ENCODE data around the gene CD34.
A peak's percentile ranks its signal among the peaks of the same experiment; 100 is the strongest.
"Not testable (repeated sequence)": the region's sequence is repeated elsewhere in the genome, so short reads cannot be mapped to it uniquely, and the experiment has no call there.

Gene CD34

DNA sequence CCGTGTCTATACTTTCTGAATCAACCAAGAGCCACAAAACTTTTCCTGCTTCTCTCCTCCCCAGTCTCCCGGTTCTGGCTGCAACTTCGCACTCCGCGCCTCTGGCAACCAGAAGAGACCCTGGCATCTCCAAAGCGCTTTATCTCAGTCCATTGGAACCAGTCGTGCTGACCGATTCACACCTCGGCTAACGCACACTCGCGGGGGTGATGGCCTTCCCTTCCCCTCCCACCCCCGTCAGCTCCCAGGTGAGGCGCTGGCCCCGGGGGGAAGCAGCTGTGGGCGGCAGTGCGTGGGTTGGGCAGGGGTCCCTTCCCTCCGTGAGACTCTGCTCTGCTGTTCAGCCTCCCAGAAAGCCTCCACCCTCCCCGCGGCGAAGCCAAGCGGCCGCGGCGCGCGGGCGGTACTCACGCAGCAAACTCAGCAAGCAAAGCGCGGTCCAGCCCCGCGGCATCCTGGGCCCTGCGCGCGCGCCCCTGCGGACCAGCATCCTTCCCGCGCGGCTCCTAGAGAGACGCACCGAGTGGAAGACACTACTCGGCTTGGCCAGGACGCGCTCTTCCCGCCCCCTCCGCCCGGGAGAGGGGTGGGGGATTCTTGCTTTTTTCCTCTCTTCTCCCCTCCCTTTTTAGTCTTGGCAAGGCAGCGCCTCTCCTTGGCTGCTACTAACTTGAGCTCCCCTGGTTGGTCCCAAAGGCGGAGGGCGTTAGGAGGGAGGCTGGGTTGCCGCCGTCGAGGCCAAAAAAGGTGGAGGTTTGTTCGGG lies at the start of gene CD34:
CD34 (minus strand) TSS at position 535 of the 764 bp plus-strand sequence; CDS start at position 490, 45 bp downstream.
- peak in 1 of 2 experiments; percentile 6 for DNase-seq (ENCODE audit: low read depth in 2 of 2)

DNA sequence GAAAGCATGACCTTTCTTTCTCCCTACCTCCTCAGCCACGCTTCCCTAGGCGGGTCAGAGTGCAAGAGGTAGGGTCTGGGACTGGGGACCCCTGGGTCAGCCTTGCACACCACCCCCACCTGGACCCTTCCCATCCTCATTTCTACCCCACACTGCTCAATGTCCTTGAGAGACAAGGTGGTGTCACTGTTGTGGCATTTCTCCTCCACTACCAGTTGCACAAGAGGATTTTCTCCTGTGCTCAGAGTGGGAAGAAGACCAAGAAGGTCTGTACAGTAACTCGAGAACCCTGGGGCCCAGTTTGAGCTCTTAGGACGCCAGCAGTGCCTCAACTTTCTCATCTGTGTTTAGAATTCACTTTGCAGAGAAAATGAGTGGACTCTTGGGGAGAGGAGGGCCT lies 49.4 kb upstream of the CD34 start:
- DNase-seq (ENCODE audit: low read depth in 2 of 2): no peak

DNA sequence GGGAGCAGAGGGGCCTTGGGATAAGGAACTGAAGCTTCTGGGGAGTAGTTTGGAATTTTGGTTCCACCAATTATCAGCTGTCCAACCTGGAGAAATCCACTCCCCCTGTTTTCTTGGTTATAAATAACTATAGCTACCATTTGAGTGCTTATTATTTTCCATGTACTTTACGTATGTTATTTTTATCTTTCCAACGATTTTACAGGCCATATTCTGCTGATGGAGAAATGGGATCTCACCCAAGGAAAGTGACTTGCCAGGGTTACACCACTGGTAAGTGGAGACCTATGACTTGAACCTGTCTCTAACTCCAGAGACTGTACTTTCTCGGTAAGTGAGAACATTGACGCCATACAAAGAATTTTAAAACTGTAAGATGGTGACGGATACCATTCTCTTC lies 49.0 kb upstream of the CD34 start:
- no peak for DNase-seq (ENCODE audit: low read depth in 2 of 2)

DNA sequence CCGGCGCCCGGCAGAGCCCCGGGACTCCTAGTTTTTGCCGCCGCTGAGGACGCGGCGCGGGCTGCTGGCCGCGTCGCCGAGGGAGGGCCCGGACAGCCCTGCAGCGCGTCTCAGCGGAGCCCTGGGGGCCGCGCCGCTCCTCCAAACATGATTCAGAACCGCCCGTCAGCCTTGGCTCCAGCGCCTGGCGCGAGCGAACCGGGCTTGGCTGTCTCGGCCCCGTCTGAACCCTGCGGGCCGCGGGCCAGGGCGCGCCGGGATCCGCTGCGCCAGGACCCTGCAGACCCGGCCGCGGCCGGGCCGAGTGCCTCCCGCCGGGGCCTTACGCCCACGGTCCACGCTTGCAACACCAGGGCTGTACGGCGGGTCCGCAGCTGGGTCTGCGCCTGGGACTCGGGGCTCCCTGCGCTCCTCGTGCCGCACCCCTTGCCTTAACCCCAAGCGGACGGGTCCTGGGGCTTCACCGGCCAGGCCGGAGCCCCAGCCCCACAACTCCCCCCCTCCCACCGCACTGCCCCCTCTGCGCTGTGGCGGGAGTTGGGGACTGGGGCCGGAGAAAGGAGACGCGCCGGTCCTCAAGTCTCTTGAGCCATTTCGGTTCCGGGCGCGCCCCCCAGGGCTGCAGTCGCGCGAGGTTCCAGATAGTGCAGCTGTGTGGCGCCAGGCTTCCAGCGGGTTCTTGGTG lies 48.4 kb upstream of the CD34 start:
- peak in 1 of 2 experiments; percentile 12 for DNase-seq (ENCODE audit: low read depth in 2 of 2)

DNA sequence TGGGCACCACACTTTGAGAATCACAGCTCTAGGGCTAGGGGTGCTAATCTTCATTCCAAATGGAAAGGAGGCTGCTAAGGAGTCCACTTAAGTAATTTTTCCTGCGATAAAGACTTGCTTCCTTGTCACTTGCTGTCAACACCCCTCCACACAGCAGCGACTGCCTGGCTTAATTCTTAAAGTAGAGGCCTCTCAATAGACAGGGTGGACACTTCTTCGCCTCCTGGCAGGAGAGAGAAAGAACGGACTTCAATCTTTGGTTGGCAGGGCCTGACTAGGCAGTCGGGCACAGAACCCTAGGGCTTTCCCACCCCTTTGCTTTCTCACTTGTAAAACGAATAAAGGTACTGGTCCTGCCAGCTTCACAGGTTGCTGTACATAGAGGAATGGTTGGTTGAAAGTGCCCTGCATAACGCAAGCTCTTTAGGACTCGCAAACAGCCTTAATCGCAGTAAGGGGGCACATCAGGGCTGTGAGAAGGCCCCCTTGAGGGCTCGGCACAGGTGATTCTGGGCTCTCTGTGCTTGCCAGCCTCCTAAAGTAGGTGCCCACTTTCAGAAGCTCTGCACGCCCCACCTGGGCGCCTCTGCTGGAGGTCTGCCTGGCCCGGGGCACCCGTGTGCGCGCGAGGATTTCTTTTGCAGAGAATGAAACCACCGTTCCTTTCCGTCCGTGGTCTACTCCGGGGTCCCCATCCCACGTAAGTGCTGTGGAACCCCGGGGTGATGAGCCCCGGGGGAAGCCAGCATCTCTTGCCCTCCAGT lies 47.6 kb upstream of the CD34 start:
- DNase-seq (ENCODE audit: low read depth in 2 of 2): no peak

DNA sequence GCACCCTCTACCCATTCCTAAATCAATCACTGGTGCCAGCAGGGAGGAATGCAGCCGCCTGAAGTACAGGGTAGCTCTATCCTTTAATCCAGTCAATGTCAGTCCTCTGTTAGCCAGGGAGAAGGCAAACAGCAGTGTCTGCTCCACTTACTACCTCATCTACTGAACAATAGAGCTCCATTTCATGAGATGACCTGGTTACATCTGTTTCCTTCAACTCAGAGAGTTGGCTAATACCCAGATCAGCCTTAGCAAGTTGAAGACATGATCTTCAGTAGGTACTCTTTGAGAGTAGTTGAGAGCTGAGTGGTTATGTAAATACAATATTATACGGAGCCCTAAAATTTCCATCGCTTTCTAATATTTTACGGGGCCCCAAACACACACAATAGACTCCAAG lies 46.1 kb upstream of the CD34 start:
- no peak for DNase-seq (ENCODE audit: low read depth in 2 of 2)

DNA sequence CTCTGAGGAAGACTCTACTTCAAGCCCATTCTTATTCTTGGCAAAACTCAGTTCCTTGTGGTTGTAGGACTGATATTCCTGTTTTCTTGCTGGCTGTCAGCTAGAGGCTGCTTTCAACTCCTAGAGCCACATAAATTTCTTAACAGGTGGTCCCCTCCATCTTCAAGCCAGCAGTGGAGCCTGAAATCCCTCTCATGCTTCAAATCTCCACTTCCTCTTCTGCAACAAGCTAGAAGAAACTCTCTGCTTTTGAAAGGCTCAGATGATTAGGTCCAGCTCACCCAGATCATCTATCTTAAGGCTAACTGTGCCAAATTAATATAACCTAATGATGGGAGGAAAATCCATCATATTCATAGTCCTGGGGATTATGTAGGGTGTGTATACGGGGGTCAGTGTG lies 43.2 kb upstream of the CD34 start:
- DNase-seq (ENCODE audit: low read depth in 2 of 2): no peak

DNA sequence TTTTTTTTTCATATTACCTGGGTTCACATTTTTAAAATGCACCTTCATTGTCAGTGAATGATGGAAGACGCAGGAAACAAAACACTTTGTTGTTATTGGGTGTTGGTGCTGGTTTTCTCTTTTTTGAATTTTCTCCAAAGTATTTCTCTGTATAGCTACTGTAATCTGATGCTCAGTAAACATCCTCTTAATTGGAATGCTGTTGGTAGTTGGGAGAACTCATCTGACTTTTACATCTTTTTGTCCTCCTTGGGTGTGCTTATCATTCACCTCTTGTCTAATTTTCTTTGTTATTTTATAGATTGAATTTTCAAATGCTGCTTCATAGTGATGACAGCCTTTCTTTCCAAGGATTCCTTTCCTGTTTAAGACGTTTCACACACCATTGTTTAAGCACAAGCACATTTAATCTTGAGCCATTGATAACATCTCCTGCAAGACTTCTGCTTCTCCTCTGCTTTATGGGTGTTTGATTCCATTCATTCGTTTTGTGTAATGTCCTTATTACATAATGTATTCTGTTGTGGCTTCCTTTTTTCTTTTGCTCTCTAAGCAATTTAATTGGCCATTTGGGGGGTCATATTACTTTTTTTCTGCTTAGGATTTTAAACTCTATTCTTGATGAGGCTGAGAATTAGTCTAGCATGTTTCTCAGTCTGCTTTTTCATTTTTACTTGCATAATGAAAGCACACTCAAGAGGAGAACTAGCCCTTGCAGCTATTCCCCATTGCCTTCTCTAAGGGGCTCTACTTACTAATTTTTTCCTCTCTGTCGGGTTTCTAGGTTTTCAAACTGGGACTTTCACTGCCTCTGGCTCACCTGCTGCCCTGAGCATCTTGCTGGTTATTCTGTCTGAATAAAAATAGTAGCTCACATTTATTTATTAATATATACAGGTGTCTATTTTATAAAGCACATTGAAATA lies 42.0 kb upstream of the CD34 start:
- DNase-seq (ENCODE audit: low read depth in 2 of 2): no peak

GRCh38 chr1:207951652-207952051 lies 40.7 kb upstream of the CD34 start:
- DNase-seq (ENCODE audit: low read depth in 2 of 2): no peak

GRCh38 chr1:207950750-207951149 lies 39.8 kb upstream of the CD34 start:
- no peak for DNase-seq (ENCODE audit: low read depth in 2 of 2)

GRCh38 chr1:207949571-207950195 lies 38.8 kb upstream of the CD34 start:
- no peak for DNase-seq (ENCODE audit: low read depth in 2 of 2)

DNA sequence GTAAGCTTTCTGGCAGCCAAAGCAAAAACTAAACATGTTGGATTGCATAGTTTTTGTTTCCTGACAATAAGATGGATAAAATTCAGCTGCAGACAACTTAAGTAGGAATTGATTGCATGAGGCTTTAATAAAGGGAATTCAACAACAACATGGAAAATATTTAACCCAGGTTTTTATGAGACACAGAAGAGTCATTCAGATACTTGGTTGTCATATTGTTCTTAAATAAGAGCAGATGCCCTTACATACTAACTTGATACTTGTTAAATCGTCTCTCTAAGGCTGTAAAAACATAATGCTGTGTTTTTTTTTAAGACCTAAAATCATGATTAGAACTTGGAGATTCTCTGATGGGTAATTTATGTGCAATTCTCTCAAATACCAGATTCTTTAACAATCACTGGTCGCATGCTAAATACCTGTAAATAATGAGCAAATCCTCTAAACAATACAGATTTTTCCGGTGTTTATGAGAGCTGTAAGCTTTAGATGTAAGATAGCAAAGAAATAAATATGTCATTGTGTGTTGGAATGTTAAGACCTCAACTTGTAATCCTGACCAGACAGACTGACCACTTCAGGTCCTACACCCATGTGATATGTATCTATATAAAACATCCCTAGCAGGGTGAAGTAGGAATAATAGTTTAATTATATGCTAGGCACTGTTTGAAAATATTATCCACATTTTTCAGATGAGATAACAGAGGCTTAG lies 37.8 kb upstream of the CD34 start:
- no peak for DNase-seq (ENCODE audit: low read depth in 2 of 2)

GRCh38 chr1:207946756-207947155 lies 35.8 kb upstream of the CD34 start:
- no peak for DNase-seq (ENCODE audit: low read depth in 2 of 2)

DNA sequence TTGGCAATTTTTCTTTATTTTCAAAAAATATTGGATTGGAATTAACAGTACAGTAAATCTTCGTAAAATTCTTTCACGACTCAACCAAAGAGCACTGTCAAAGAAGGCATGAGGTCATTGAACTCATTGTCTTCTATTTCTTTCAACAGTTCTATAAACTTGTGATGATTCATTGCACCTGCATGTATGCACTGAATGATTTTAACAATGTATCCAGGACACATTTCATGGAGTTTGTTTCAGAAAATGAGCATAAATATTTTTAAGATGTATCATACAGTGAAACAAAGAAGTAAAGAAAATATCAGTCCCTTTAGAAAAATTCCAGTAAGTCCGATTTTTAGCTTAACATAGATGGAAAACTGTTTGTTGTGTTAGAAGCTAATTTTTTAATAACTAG lies 33.6 kb upstream of the CD34 start:
- DNase-seq (ENCODE audit: low read depth in 2 of 2): no peak

- not testable (repeated sequence) for DNase-seq (ENCODE audit: low read depth in 2 of 2)
These were observed 31.4 kb upstream of the CD34 start for GRCh38 chr1:207942337-207942741.

DNA sequence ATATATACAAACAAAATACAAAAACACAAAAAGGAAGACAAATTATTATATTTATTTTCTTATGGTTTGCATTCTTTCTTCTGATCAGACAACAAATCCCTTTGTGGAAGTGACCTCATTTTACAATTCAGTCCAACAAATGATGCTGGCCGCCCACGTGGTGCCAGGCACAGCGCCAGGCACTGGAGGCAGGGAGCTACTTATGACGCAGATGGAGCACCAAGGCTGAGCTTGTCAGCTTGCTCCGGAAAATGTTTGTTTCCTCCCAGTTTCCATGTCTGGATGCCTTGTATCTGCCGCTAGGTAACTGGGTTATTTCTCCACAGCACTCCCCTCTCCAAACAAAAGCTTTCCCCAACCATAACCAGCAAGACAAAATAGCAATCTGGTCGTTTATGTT lies 30.7 kb upstream of the CD34 start:
- no peak for DNase-seq (ENCODE audit: low read depth in 2 of 2)

DNA sequence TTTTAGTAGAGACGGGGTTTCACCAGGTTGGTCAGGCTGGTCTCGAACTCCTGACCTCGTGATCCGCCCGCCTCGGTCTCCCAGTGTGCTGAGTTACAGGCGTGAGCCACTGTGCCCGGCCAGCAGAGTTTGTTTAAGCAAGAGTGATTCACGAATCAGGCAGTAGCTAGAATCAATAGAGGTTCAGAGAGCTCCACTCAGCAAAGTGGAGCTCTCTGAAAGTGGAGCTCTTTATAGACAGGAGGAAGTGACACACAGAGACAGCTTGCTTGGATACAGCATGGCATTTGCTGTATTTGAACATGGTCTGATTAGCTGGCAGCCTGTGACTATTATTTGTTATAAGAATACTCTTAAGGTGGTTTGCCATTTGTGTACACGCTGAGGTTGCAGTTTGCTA lies 27.1 kb upstream of the CD34 start:
- no peak for DNase-seq (ENCODE audit: low read depth in 2 of 2)

- DNase-seq (ENCODE audit: low read depth in 2 of 2): no peak
These were observed 26.3 kb upstream of the CD34 start for GRCh38 chr1:207937204-207937603.

- DNase-seq (ENCODE audit: low read depth in 2 of 2): no peak
These were observed 24.2 kb upstream of the CD34 start for GRCh38 chr1:207935166-207935583.

DNA sequence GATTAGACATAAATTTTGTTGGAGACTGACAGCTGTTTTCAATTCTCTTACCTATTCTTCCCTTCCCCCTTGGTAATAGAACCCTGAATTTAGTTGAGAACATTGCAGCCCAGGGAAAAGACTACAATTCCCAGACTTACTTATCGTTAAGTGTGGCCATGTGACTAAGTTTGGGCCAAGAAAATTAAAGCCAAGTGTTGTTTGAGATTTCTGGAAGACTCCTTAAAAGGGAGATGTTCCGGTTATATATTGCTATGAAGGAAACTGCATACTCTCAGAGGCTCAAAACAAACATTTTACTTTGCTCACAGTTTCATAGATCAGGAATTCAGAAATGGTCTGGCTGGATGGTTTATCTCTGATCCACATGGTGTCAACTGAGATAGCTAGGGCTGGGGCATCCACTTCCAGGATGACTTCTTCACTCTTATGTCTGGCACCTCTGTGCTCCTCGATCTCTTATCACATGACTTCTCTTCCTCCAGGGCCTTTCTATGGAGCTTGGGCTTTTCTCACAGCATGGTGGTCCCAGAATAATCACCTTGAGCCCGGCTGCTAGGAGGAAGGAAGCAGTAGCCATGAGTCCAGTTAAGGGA lies 22.4 kb upstream of the CD34 start:
- no peak for DNase-seq (ENCODE audit: low read depth in 2 of 2)
